HEK293T (cell line): Measurements from ENCODE around the gene DUS1L.

Source experiments
- SUZ12 ChIP-seq: fragments of 450-650 bp; IDR thresholded peaks from 2 replicates; pipeline ENCODE4 v1.6.1; 2016; ENCODE audit warnings: mild to moderate bottlenecking
- ZNF384 ChIP-seq: fragments of 450-650 bp; IDR thresholded peaks from 2 replicates; pipeline ENCODE4 v1.6.1; 2016

DNA sequence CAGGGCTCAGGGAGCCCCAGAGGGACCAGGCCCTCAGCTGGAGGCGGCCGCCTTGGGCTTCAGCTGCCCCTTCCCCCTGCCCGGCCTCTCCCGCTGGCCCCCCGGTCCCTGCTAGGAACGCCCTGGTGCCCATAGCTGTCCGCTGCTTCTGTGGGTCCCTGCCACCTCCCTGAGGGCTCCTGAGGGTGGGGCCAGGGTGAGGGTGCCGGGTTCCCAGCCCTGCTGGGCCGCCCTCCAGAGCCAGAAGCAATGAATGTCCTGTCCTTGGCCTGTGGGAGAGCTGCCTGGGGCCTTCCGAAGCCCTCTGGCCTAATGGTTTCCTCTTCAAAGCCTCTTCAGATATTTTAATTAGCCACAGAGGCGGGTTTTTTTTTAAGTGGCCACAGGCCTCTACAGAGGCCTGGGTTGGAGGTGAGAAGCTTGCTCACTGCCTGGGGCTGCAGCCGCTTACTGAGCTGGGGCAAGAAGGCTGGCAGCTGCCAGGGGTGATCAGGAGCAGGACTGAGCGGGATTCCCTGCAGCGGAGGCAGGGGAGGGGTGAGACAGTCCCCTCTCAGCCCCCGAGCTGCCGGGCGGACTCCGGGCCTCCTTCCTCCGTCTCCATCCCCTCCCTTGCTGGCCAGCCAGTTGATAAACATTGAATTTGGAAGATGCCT is 52.8 kb downstream of the DUS1L start:
- TF ChIP-seq SUZ12, result no peak
- TF ChIP-seq ZNF384, result no peak
